ENCODE data around the gene KIAA1210. TPM values are rescaled to one million over a fixed set of nuclear protein-coding genes. Genes with fewer than 3 reads are reported as not detected.

Gene KIAA1210
- total and polyA plus RNA-seq, 10 of the 15 experiments (the other 5 are each of a cell fraction or from before 2014, with no cell fraction given) = 0.01 TPM; not detected in 9

- POLR2A ChIA-PET = interaction anchor here (0.6 kb wide), 1 partner anchor 111 kb away, joined by 4 read pairs; no protein-coding TSS in a partner anchor
- 17% methylated on average over 3 of the region's 3 CpGs for WGBS (ENCODE audit: insufficient coverage, insufficient replicate concordance, low lambda C conversion rate, missing lambda C conversion rate)
- no peak for FAIRE-seq
These were observed 52.2 kb downstream of the KIAA1210 start for GRCh38 chrX:119075270-119076025.

More at GRCh38 chrX:119075270-119076025, 52.2 kb downstream of the KIAA1210 start:
- H2AFZ ChIP-seq (ENCODE audit: control insufficient read depth, low read depth, low read length) = no peak overlapping the region
- intact Hi-C loops (cut with micrococcal nuclease; ENCODE audit: unreplicated experiment) = no loop called here
- BruUV-seq (replicated peaks) = no TSS peak
- H3K4me2 ChIP-seq (ENCODE audit: control insufficient read depth, insufficient read depth) = no peak overlapping the region
- no peak for DNase-seq (ENCODE audit: low read depth, low spot score)
- ChIA-PET SMC1A (ENCODE audit: uncharacterized antibody, unreplicated experiment) (interaction anchor here (1.3 to 2.0 kb wide), 3 partner anchors 15 to 71 kb away, joined by 3 to 6 read pairs (median 3); no protein-coding TSS in a partner anchor), RAD21 (ENCODE audit: unreplicated experiment) (interaction anchor here (0.6 kb wide), 1 partner anchor 223 kb away, joined by 3 read pairs; no protein-coding TSS in a partner anchor), CTCF (interaction anchor here (0.6 to 0.9 kb wide), 2 partner anchors 69 to 71 kb away, joined by 3 to 6 read pairs; no protein-coding TSS in a partner anchor)
- H4K20me1 ChIP-seq (ENCODE audit: control insufficient read depth, insufficient read depth) = no peaks in the 10 kb centered on the region
- no peak overlapping the region for H3K27ac ChIP-seq (ENCODE audit: control insufficient read depth, insufficient read depth)
- TF ChIP-seq ETV6 (conservative IDR thresholded peaks at IDR 0.05 in 1 of 2, IDR thresholded peaks at IDR 0.05 in 1 of 2; ENCODE audit: borderline replicate concordance in 1 of 2, low read depth in 1 of 2) (no peak), HCFC1 (IDR thresholded peaks at IDR 0.05; ENCODE audit: low read length) (no peak), LARP7 (IDR thresholded peaks at IDR 0.05) (no peak), HSF1 (IDR thresholded peaks at IDR 0.05; ENCODE audit: low read depth, low read length) (no peak), MTA3 (IDR thresholded peaks at IDR 0.05; ENCODE audit: borderline replicate concordance, low read length) (no peak)
- H3K4me1 ChIP-seq (ENCODE audit: control insufficient read depth, insufficient read depth, low read length) = no peaks in the 10 kb centered on the region
- no peak overlapping the region for H3K4me3 ChIP-seq
- in situ Hi-C loops (cut with MboI) = no loop called here
- no peaks in the 10 kb centered on the region for H3K36me3 ChIP-seq (ENCODE audit: control insufficient read depth in 2 of 2, insufficient read depth in 2 of 2, low read length in 1 of 2)
- no peaks in the 10 kb centered on the region; the same call in 2 of the 3 replicates for H3K9me3 ChIP-seq (replicated peaks; ENCODE audit: control insufficient read depth, insufficient read depth, low read length)
- no peak for ATAC-seq
- no peak overlapping the region for H3K9ac ChIP-seq (ENCODE audit: control insufficient read depth, insufficient read depth, low read length)
- no peaks in the 10 kb centered on the region for H3K79me2 ChIP-seq (ENCODE audit: control insufficient read depth, insufficient read depth, low read length)
- no peaks in the 10 kb centered on the region; a peak in 1 of 4 replicates for H3K27me3 ChIP-seq (replicated peaks in 1 of 2; ENCODE audit: control insufficient read depth in 2 of 2, insufficient read depth in 2 of 2, low read length in 1 of 2)
